EL (cell line): ENCODE measurements around the gene PNMA6A.
"Not testable (repeated sequence)": the region's sequence is repeated elsewhere in the genome, so short reads cannot be mapped to it uniquely, and the experiment has no call there.

ENCODE experiments used
- DNase-seq: peaks from one replicate; pipeline ENCODE4 v3.0.0-alpha.2; 2016

Gene PNMA6A

GRCh38 chrX:153077437-153078135, 5.3 kb downstream of the PNMA6A start:
- not testable (repeated sequence) for DNase-seq

- DNase-seq, result not testable (repeated sequence)
Measured at GRCh38 chrX:153083238-153083923, 11.1 kb downstream of the PNMA6A start.

GRCh38 chrX:153102418-153102817, 30.2 kb downstream of the PNMA6A start:
- DNase-seq, result no peak

- not testable (repeated sequence) for DNase-seq
Measured at GRCh38 chrX:153104959-153105358, 32.7 kb downstream of the PNMA6A start.

GRCh38 chrX:153106092-153106801, 34.0 kb downstream of the PNMA6A start:
- not testable (repeated sequence) for DNase-seq

GRCh38 chrX:153110735-153111134, 38.5 kb downstream of the PNMA6A start:
- DNase-seq, result not testable (repeated sequence)

- not testable (repeated sequence) for DNase-seq
Measured at GRCh38 chrX:153113851-153114250, 41.6 kb downstream of the PNMA6A start.

GRCh38 chrX:153117754-153118153, 45.5 kb downstream of the PNMA6A start:
- DNase-seq, result not testable (repeated sequence)

- DNase-seq, result not testable (repeated sequence)
Measured at GRCh38 chrX:153120230-153120629, 48.0 kb downstream of the PNMA6A start.

GRCh38 chrX:153123468-153123867, 51.2 kb downstream of the PNMA6A start:
- not testable (repeated sequence) for DNase-seq
